Ovary (tissue), 3 donors: Measurements from ENCODE around the gene CPPED1.

Experiments
- POLR2A ChIP-seq: fragments of 450-650 bp; IDR thresholded peaks from one replicate; pipeline ENCODE4 v1.6.1; 2017; ENCODE audit warnings: antibody characterized with exemption, mild to moderate bottlenecking, moderate library complexity
- TF ChIP-seq, protein P1 (sequence below), 3 donors: fragments of 450-650 bp in 2 of 3; fragments of 200-600 bp in 1 of 3; IDR thresholded peaks; one replicate each; pipeline versions ENCODE4 v1.5.1 to v1.8.0; 2016 to 2022; ENCODE audit warnings: antibody characterized with exemption in 3 of 3, mild to moderate bottlenecking in 1 of 3
- donor health status: DM: no; HTN: no; CAD: no.

DNA sequence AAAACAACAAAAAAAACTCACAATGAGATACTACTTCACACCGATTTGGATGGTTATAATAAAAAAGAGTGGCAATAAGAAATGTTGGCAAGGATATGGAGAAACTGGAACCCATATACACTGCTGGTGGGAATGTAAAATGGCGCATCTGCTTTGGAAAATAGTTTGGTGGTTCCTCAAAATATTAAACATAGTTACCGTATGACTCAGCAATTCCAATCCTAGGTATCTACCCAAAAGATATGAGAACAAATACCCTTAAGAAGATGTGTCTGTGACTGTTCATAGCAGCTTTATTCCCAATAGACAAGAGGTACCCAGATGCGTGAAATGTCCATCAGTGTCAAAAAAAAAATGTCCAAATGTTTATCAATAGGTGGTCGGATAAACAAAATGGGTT lies 7.2 kb downstream of the CPPED1 start:
- TF ChIP-seq, protein P1, sequence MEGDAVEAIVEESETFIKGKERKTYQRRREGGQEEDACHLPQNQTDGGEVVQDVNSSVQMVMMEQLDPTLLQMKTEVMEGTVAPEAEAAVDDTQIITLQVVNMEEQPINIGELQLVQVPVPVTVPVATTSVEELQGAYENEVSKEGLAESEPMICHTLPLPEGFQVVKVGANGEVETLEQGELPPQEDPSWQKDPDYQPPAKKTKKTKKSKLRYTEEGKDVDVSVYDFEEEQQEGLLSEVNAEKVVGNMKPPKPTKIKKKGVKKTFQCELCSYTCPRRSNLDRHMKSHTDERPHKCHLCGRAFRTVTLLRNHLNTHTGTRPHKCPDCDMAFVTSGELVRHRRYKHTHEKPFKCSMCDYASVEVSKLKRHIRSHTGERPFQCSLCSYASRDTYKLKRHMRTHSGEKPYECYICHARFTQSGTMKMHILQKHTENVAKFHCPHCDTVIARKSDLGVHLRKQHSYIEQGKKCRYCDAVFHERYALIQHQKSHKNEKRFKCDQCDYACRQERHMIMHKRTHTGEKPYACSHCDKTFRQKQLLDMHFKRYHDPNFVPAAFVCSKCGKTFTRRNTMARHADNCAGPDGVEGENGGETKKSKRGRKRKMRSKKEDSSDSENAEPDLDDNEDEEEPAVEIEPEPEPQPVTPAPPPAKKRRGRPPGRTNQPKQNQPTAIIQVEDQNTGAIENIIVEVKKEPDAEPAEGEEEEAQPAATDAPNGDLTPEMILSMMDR (IDR thresholded peaks at IDR 0.05): no peak
- TF ChIP-seq POLR2A: no peak
